Activated naive CD8-positive, alpha-beta T cell treated with anti-CD3 and anti-CD28 coated beads, Interleukin-2, amount 10 ng/mL, durations not matched to agents 7 days and 5 days (primary cell): ENCODE data around the gene ARFGEF3. TPM values are rescaled to one million over a fixed set of nuclear protein-coding genes. Genes with fewer than 3 reads are reported as not detected.

Source experiments
- ATAC-seq: fragments of 150-1000 bp; cut with Tn5 transposase; one replicate; pipeline ENCODE4 v1.10.0; 2021; ENCODE audit warnings: low read depth, moderate library complexity
- POLR2A ChIA-PET: fragments of 350-600 bp; sonication (Branson Sonifier 250); formaldehyde crosslinking; loops from one replicate; lab custom pipeline; 2021; ENCODE audit warnings: antibody characterized with exemption; lab: Charles Lee
- DNase-seq: peaks from one replicate; pipeline ENCODE4 v3.0.0; 2021
- H3K27ac Mint-ChIP-seq: one replicate; pipeline ENCODE4 v1.8.0; 2022; ENCODE audit warnings: mild to moderate bottlenecking, mixed read lengths
- H3K27me3 Mint-ChIP-seq: one replicate; pipeline ENCODE4 v1.8.0; 2022; ENCODE audit warnings: mild to moderate bottlenecking, moderate library complexity, mixed read lengths
- H3K36me3 Mint-ChIP-seq: one replicate; pipeline ENCODE4 v1.8.0; 2021; ENCODE audit warnings: mild to moderate bottlenecking, mixed read lengths
- H3K4me1 Mint-ChIP-seq: one replicate; pipeline ENCODE4 v1.8.0; 2021; ENCODE audit warnings: mixed read lengths
- H3K4me3 Mint-ChIP-seq: one replicate; pipeline ENCODE4 v1.8.0; 2022; ENCODE audit warnings: mild to moderate bottlenecking, moderate library complexity, mixed read lengths
- H3K9me3 Mint-ChIP-seq: one replicate; pipeline ENCODE4 v1.8.0; 2021; ENCODE audit warnings: mixed read lengths
- total RNA-seq, 2 experiments: library from RNA; stranded (reverse); gene quantifications; one replicate each; pipeline ENCODE4 v1.2.3, GENCODE V29; 2021

ARFGEF3 gene
- total RNA-seq, 2 experiments from 2014 or later: 0.28 to 0.30 TPM

DNA sequence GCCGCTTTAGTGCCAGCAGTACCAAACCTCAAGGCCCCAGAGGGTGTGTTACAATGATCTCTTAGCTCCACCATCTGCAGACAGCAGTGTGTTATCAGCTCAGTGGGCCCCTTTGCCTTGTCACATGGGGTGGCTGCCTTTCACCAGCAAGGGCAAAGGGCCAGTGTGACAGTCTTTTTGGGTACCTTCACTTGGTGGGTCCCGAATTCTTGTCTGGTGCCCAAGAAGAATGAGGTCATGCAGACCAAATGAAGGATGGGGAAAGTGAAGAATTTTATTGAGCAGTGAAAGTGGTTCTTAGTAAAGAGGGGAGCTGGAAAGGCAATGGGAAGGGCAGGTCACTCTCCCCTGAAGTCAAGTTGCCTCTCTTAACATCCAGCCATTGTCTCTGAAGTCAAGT, 213.1 kb downstream of the ARFGEF3 start:
- Mint-ChIP-seq H3K27ac (no peak overlapping the region), H3K27me3 (peaks cover 13% of the 10 kb centered on the region), H3K4me3 (no peak overlapping the region), H3K9me3 (no peaks in the 10 kb centered on the region), H3K4me1 (peaks cover 2% of the 10 kb centered on the region), H3K36me3 (no peaks in the 10 kb centered on the region)
- ATAC-seq: no peak
- DNase-seq: no peak
- POLR2A ChIA-PET: no interaction called here

DNA sequence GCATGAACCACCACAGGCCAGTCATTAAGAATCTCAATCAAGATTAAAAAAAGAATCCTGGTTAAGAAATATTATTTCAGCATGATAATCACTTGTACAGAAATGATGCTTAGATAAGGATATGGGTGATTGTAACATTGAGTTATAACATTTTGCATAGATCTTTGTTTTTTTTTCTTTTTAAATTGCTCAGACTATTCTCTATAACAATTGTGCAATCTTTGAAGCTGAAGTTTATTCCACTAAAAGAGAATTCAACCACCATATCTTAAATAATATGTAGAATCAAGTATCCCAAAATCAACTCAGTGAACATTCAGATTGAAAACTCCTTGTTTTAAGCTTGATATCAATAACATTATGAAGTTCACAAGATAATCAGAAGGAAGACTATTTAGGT, 215.3 kb downstream of the ARFGEF3 start:
- Mint-ChIP-seq H3K27ac (no peak overlapping the region), H3K9me3 (no peaks in the 10 kb centered on the region), H3K4me1 (peaks cover 2% of the 10 kb centered on the region), H3K27me3 (peaks cover 6% of the 10 kb centered on the region), H3K4me3 (no peak overlapping the region), H3K36me3 (no peaks in the 10 kb centered on the region)
- POLR2A ChIA-PET: no interaction called here
- ATAC-seq (no peak), DNase-seq (no peak)

DNA sequence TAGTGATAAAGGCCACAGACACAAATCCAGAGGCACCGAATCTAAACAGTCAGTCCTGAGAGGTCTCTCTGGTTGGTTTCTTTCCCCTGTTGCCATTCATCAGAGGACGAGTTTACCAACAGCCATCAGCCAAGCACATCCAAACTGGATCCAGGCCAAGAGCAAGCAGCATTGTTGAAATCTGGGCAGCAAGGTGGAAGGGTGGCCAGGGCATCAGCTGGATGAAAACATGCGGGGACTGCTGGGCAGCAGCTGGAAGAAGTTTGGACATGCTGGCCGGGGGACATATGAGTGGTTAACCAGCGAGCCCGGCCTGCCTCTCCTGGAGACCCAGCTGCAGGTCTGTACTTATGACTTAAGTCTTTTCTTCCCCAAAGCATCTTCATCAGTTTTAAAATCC, 216.1 kb downstream of the ARFGEF3 start, which contains the start of gene SMIM28:
SMIM28 (plus strand) TSS at position 62 of the 400 bp plus-strand sequence; CDS start at position 230, 168 bp downstream.
- Mint-ChIP-seq H3K27me3 (peaks cover 6% of the 10 kb centered on the region), H3K4me1 (peaks cover under 1% of the 10 kb centered on the region), H3K4me3 (no peak within 1 kb of the TSS), H3K27ac (no peak within 1 kb of the TSS), H3K9me3 (no peaks in the 10 kb centered on the region), H3K36me3 (no peaks in the 10 kb centered on the region)
- ATAC-seq (no peak), DNase-seq (no peak)
- POLR2A ChIA-PET: no interaction called here

DNA sequence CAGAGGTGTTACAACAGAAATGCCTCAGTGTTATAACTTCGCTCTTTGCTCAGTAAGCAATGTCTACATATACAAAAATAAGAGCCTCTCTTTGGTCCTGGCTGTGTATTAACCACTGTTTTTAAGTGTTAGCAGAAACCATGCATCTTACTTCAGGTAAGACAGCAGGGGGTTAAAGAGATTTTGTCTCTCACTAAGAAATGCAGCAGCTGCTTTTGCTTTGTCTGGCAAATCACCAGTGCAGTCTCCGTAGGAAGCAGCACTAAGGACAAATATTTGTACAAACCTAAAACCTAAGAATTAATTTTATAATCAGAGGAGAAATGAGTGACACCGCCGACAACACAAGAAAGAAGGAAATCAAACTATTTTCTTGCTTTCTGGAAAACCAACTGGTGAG, 216.7 kb downstream of the ARFGEF3 start:
- Mint-ChIP-seq H3K36me3 (no peaks in the 10 kb centered on the region), H3K9me3 (no peaks in the 10 kb centered on the region), H3K27me3 (peaks cover 6% of the 10 kb centered on the region), H3K27ac (no peak overlapping the region), H3K4me3 (no peak overlapping the region), H3K4me1 (no peaks in the 10 kb centered on the region)
- no peak for DNase-seq
- POLR2A ChIA-PET: no interaction called here
- no peak for ATAC-seq

DNA sequence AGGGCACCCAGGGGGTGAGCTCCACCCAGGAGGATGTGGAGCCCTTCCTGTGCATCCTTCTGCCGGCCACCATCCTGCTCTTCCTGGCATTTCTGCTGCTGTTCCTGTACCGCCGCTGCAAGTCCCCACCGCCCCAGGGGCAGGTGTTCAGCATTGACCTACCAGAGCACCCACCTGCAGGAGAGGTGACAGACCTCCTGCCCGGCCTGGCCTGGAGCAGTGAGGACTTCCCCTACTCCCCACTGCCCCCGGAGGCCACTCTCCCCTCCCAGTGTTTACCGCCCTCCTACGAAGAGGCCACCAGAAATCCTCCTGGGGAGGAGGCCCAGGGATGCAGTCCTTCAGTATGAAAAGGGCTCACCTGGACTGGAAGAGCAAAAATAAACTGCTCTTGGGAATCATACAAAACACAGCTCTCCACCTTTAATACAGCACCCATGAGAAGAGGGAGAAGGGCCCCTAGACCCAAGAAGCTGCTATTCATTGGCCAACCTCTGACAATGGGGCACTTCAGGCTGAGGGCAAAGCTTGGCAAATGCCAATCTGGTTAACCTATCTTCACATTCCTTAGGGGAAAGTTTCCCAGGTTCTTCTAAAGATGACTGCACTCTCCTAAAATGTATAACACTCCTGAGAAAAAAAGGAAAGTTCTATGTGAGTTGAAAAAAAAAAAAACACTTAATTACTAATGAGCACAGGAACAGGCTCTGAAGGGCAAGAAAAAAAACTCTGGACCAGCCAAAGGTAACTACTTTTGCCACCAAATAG, 220.9 kb downstream of the ARFGEF3 start:
- POLR2A ChIA-PET: no interaction called here
- H3K27ac Mint-ChIP-seq: no peak overlapping the region
- H3K4me1 Mint-ChIP-seq: no peaks in the 10 kb centered on the region
- H3K4me3 Mint-ChIP-seq: no peak overlapping the region
- peaks cover 5% of the 10 kb centered on the region for H3K27me3 Mint-ChIP-seq
- no peaks in the 10 kb centered on the region for H3K9me3 Mint-ChIP-seq
- ATAC-seq (no peak), DNase-seq (no peak)
- H3K36me3 Mint-ChIP-seq: no peaks in the 10 kb centered on the region

DNA sequence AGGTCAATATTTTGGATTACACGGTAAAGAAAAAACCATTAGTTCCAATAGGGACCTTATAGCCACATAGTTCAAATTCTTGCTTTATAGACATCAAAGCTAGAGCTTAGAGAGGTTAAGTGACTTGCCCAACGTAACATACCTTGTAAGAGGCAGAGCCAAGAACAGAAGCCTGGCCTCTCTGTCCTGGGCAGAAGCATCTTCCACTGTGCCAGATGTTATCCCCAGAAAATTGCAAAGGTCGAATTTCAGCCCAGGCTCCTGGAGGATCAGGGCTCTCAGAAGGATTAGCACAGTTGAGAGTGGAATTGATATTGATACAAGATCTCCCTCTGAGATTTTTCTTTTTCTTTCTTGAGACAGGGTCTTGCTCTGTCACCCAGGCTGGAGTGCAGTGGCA, 222.0 kb downstream of the ARFGEF3 start:
- no peak for DNase-seq
- Mint-ChIP-seq H3K27me3 (peaks cover 6% of the 10 kb centered on the region), H3K4me1 (no peaks in the 10 kb centered on the region), H3K36me3 (no peaks in the 10 kb centered on the region), H3K4me3 (no peak overlapping the region), H3K9me3 (no peaks in the 10 kb centered on the region), H3K27ac (no peak overlapping the region)
- no peak for ATAC-seq
- POLR2A ChIA-PET: no interaction called here

DNA sequence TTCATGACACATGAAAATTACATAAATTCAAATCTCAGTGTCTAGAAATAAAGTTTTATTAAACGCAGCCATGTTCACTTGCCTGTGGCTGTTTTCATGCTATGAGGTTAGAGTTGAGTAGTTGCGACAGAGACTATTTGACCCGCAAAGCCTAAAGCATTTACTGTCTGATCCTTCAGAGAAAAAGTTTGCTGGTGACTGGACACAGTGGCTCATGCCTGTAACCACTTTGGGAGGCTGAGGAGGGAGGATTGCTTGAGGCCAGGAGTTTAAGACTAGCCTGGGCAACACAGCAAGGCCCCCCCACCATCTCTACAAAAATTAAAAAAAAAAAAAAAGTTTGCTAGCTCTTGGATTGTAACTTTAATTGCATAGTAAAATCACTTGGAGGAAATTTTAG, 225.2 kb downstream of the ARFGEF3 start:
- H3K36me3 Mint-ChIP-seq: no peaks in the 10 kb centered on the region
- no peak for ATAC-seq
- no peak for DNase-seq
- no peaks in the 10 kb centered on the region for H3K9me3 Mint-ChIP-seq
- H3K4me3 Mint-ChIP-seq: no peak overlapping the region
- POLR2A ChIA-PET: no interaction called here
- no peak overlapping the region for H3K27ac Mint-ChIP-seq
- peaks cover 24% of the 10 kb centered on the region for H3K27me3 Mint-ChIP-seq
- H3K4me1 Mint-ChIP-seq: no peaks in the 10 kb centered on the region

DNA sequence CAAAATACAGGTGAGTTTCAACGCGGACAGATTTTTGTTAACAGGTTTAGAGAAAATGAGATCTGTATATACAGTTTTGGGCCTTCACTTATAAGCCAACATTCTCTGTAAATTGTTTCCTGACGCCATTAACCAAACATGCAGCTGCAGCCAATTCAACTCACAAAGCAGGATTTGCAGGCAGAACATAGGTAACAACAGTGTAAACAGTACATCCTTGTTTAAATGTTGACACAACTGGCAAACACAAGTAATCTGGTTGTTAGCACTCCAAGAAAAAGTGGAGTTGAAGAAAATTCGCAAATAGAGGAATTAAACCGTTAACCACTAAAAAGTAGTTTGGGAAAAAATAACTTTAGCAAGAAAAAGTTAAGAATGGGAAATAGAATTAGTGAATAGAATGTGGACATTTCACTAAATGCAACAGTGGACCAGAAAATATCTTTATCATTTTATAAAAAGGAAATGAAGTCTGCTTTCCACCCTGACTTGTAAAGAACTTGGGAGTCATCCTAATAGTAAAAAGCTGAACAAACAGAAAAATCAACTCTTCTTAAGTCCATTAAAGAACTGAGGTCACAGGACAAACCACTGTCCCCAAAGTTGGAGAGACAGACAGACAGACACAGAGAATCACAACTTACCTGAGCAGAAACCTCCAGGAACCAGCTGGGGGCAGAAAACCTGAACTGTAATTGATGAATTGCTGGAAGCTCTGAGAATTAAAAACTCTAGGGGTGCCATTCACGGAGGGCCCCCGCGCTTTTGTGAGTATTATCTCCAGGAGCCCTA, 226.0 kb downstream of the ARFGEF3 start:
- Mint-ChIP-seq H3K9me3 (no peaks in the 10 kb centered on the region), H3K27me3 (peaks cover 27% of the 10 kb centered on the region), H3K36me3 (no peaks in the 10 kb centered on the region), H3K27ac (no peak overlapping the region), H3K4me1 (no peaks in the 10 kb centered on the region), H3K4me3 (no peak overlapping the region)
- ATAC-seq (no peak), DNase-seq (no peak)
- POLR2A ChIA-PET: no interaction called here

DNA sequence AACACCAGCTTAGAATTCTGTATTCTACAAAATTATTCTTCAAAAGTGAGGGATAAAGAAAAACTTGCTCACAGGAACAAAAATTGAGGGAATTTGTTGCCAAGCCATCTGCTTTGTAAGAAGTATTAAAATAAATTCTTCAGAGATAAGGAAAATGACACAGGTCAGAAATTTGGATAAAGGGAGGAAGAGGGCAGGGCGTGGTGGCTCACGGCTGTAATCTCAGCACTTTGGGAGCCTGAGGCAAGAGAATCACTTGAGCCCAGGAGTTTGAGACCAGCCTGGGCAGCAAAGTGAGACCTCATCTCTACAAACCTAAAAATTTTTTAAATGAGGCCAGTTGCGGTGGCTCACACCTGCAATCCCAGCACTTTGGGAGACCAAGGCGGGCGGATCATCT, 227.8 kb downstream of the ARFGEF3 start:
- Mint-ChIP-seq H3K27ac (no peak overlapping the region), H3K4me3 (no peak overlapping the region), H3K27me3 (peaks cover 27% of the 10 kb centered on the region), H3K9me3 (no peaks in the 10 kb centered on the region), H3K4me1 (peaks cover 3% of the 10 kb centered on the region), H3K36me3 (no peaks in the 10 kb centered on the region)
- POLR2A ChIA-PET: no interaction called here
- ATAC-seq (no peak), DNase-seq (no peak)

Other genes with a start within 250 kb of the ARFGEF3 start
- 1 to 10 TPM; 3.2 to 3.9 TPM for gene PERP, start 54.5 kb upstream of the ARFGEF3 start, total RNA-seq
- not detected for gene PBOV1, start 56.6 kb downstream of the ARFGEF3 start, total RNA-seq
- gene SMIM28, start 216.0 kb downstream of the ARFGEF3 start, total RNA-seq: not detected
- gene HEBP2, start 242.3 kb downstream of the ARFGEF3 start, total RNA-seq: 10 to 100 TPM; 42.1 to 44.2 TPM